Testis (tissue), 3 donors: Measurements from ENCODE around the gene GRAP. TPM values are rescaled to one million over a fixed set of nuclear protein-coding genes. Genes with fewer than 3 reads are reported as not detected.

Experiments
- DNase-seq: peaks from one replicate; pipeline ENCODE4 v3.0.0-alpha.2; 2019
- H3K27ac ChIP-seq, 2 donors: fragments of 200-600 bp; sonication (generic); one replicate each; pipeline ENCODE4 v1.5.1; 2019
- H3K27me3 ChIP-seq: fragments of 200-600 bp; sonication (generic); one replicate; pipeline ENCODE4 v1.5.1; 2019
- H3K36me3 ChIP-seq: fragments of 200-600 bp; sonication (generic); one replicate; pipeline ENCODE4 v1.5.1; 2017; ENCODE audit warnings: low read depth; ENCODE audit errors: missing control alignments
- H3K4me1 ChIP-seq: fragments of 200-600 bp; sonication (generic); one replicate; pipeline ENCODE4 v1.5.1; 2019
- H3K4me3 ChIP-seq, 2 donors: fragments of 200-600 bp; sonication (generic); one replicate each; pipeline ENCODE4 v1.5.1; 2017 to 2019
- H3K9me3 ChIP-seq: fragments of 200-600 bp; sonication (generic); one replicate; pipeline ENCODE4 v1.5.1; 2017
- CTCF ChIP-seq, 3 experiments: fragments of 450-650 bp in 2 of 3; fragments of 200-600 bp in 1 of 3; sonication (generic) in 1 of 3; IDR thresholded peaks; one replicate each; pipeline ENCODE4 v1.5.1; 2016 to 2019; ENCODE audit warnings: antibody characterized with exemption in 3 of 3, mild to moderate bottlenecking in 2 of 3, moderate library complexity in 1 of 3
- POLR2A ChIP-seq: fragments of 450-650 bp; IDR thresholded peaks from one replicate; pipeline ENCODE4 v1.6.1; 2017; ENCODE audit warnings: antibody characterized with exemption, mild to moderate bottlenecking, moderate library complexity
- WGBS, 2 donors: methylation state at CpG; one replicate each; pipeline ENCODE4 v1.1.5; 2018; 5-methylcytosine and 5-hydroxymethylcytosine counted together
- intact Hi-C: fragments of 100-400 bp; cut with DNase I; formaldehyde crosslinking; loops from one replicate; pipeline ENCODE4 v1.15.1; 2023; ENCODE audit warnings: low total_unique reads
- polyA plus RNA-seq: library from polyadenylated mRNA; stranded (reverse); fragments of 350-450 nt; fragmentation: Illumina TruSeq; extraction: RNeasy Lipid Tissue Mini Kit (QIAGEN cat#74804); gene quantifications from one replicate; pipeline ENCODE4 v1.2.3, GENCODE V29; 2014; ENCODE audit warnings: low read depth, low replicate concordance; ENCODE audit not compliant: insufficient read depth
- total RNA-seq, 2 donors: library from RNA; depleted of rRNA; stranded (reverse); fragments of >200 nt; gene quantifications; one replicate each; pipeline ENCODE4 v1.2.3, GENCODE V29; 2016

GRAP gene
- total and polyA plus RNA-seq, 3 donors from 2014 or later = 5.3 to 13.2 (median 7.2) TPM

- no peaks in the 10 kb centered on the region for H3K9me3 ChIP-seq
- TF ChIP-seq CTCF (IDR thresholded peaks at IDR 0.05) (no peak), POLR2A (no peak)
- H3K27ac ChIP-seq = no peak overlapping the region
- no peaks in the 10 kb centered on the region for H3K36me3 ChIP-seq
- no peaks in the 10 kb centered on the region for H3K4me1 ChIP-seq
- no peaks in the 10 kb centered on the region for H3K27me3 ChIP-seq
- intact Hi-C loops = no loop called here
- H3K4me3 ChIP-seq = no peak overlapping the region
- DNase-seq = no peak
- 90 to 94% methylated on average over 2 to 21 of the region's 21 CpGs for WGBS, 2 donors
Observed at GRCh38 chr17:18986541-18987229, 60.1 kb downstream of the GRAP start.

- no peak for DNase-seq
- H3K9me3 ChIP-seq = no peaks in the 10 kb centered on the region
- no peaks in the 10 kb centered on the region for H3K36me3 ChIP-seq
Observed at GRCh38 chr17:18985475-18985874, 61.3 kb downstream of the GRAP start.

GRCh38 chr17:18984273-18985114 lies 62.3 kb downstream of the GRAP start:
- intact Hi-C loops = no loop called here
- no peak for DNase-seq
- Histone ChIP-seq H3K27ac (no peak overlapping the region), H3K4me1 (no peaks in the 10 kb centered on the region), H3K27me3 (no peaks in the 10 kb centered on the region), H3K9me3 (no peaks in the 10 kb centered on the region), H3K4me3 (no peak overlapping the region), H3K36me3 (no peaks in the 10 kb centered on the region)
- TF ChIP-seq POLR2A (no peak), CTCF (IDR thresholded peaks at IDR 0.05) (no peak)
- 94% methylated on average over 15 to 21 of the region's 21 CpGs for WGBS, 2 donors

More at GRCh38 chr17:18985475-18985874, 61.3 kb downstream of the GRAP start:
- H3K4me1 ChIP-seq = no peaks in the 10 kb centered on the region
- TF ChIP-seq POLR2A (no peak), CTCF (IDR thresholded peaks at IDR 0.05) (no peak)
- 95 to 97% methylated on average over 5 to 9 of the region's 9 CpGs for WGBS, 2 donors
- H3K27me3 ChIP-seq = no peaks in the 10 kb centered on the region
- intact Hi-C loops = no loop called here
- H3K27ac ChIP-seq = no peak overlapping the region
- no peak overlapping the region for H3K4me3 ChIP-seq

GRCh38 chr17:18981642-18982424 lies 64.9 kb downstream of the GRAP start:
- Histone ChIP-seq H3K27me3 (no peaks in the 10 kb centered on the region), H3K36me3 (no peaks in the 10 kb centered on the region), H3K9me3 (no peaks in the 10 kb centered on the region), H3K4me3 (no peak overlapping the region), H3K4me1 (no peaks in the 10 kb centered on the region), H3K27ac (no peak overlapping the region)
- no peak for TF ChIP-seq POLR2A
- no peak for TF ChIP-seq CTCF (IDR thresholded peaks at IDR 0.05)
- DNase-seq = no peak
- intact Hi-C loops = no loop called here
- WGBS, 2 donors = 63 to 74% methylated on average over 3 to 27 of the region's 30 CpGs
